IPS-NIHi7 (cell line): ENCODE results near the gene SLC38A3.

ENCODE experiments used
- DNase-seq: peaks from one replicate; pipeline ENCODE4 v3.0.0; 2012; ENCODE audit warnings: mixed read lengths; ENCODE audit errors: extremely low spot score

SLC38A3 gene

DNA sequence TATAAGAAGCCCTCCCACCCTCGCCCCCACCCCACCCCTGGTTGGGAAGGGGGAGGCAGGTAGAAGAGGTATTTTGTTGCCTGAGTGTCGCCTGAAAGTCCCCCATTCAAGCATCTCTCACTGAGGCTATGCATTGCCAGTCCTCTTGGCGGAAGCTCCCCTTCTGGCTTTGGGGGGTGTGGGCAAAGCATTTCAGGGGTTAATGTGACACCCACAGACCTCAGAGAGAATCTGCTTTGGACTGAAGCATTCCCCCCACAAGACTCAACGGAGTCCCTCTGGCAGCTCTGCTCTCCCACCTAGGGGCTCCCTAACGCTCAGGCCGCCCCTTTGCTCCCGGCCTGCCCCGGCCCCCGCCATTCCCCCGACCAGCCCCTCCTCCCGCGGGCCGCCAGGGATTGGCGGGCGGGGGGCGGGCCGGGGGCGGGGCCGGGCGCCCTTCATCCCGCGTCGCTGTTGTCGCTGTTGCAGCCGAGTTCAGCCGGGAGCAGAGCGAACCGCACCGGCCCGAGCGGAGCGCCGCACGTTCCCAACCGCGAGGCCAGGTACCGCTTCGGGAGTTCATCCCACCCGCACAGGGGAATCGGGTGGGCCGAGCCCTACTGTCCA lies at the start of gene SLC38A3:
SLC38A3 (plus strand) TSS at position 468 of the 609 bp plus-strand sequence. CDS start 8,929 bp downstream, outside the sequence.
- peak; percentile 94 for DNase-seq

DNA sequence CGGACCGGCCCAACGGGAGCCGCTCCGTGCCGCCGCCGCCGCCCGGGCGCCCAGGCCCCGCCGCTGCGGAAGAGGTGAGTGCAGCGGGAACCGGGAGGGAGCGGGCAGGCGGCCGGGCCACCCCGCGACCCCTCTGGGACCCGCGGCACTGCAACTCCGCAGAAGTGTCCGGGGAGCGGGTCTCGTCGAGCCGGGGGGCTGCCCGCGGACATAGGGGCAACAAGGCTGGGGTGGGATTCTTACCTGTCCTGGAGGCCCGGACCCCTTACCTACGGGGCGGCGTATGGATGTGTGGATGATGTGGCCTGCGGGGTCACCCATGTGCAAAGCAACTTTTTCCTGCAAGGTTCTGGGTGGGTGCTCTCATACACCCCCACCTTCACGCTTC lies 49.6 kb upstream of the SLC38A3 start:
- no peak for DNase-seq

DNA sequence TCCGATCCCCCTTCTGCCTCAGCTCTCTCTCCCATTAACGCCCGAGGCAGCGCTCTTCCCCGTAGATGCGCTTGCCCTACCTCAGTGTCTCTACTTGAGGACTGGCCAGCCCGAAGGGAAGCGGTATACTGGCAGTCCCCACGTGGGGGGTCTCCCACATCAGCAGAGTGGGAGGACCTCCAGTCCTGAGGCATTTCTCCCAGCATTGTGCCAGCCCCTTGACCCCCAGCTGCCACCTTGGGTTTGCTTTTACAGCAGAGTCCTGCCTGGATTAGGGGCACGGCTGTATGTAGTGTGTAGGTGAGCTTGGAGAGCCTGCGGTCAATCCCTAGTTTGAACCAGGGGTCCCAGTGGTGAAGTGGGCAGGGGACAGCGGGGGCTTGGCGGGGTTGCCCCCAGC lies 49.2 kb upstream of the SLC38A3 start:
- no peak for DNase-seq

DNA sequence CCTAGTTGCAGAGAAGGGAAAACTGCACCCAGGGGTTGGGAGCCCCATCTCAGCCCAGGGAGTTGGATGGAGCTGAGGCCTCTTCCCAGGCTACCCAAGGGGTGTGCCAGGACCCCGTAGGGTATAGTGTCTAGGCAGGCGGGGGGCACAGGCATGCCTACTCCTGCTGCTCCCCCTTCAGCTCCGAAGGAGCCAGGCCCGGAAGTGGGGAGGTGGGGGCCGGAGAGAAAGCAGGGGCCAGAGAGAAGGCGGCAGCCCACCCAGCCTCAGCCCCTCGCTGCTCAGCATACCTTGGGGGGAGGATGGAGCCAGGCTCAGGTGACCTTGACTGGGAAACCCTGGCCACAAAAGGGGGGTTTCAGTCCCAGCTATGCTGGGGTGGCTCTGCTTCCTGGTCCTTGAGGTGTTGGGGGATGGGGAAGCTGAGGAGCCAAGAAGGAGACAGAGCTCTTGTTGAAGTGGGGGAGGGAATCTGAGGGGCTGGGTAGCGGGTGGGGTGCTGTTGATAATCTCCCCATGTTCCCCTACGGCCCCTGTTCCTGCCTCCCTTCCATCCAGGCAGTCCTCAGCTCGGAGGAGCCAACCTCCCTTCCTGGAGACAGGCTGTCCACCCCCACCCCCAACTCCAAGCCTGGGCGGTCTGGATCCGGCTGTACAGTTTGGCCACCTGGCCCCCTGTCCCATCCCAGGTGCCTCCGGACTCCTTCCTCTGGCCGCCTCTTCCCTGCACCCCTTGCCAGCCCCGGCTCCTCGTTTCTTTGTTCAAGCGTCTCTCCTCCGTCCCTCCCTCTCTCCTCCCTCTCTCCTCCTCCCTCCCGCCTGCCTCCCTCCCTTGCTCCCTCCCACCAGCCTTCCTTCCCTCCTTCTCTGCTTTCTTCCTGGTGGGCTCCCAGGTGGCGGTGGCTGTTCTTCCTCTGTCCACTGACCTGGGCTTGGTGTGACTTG lies 48.2 kb upstream of the SLC38A3 start:
- peak; percentile 68 for DNase-seq

DNA sequence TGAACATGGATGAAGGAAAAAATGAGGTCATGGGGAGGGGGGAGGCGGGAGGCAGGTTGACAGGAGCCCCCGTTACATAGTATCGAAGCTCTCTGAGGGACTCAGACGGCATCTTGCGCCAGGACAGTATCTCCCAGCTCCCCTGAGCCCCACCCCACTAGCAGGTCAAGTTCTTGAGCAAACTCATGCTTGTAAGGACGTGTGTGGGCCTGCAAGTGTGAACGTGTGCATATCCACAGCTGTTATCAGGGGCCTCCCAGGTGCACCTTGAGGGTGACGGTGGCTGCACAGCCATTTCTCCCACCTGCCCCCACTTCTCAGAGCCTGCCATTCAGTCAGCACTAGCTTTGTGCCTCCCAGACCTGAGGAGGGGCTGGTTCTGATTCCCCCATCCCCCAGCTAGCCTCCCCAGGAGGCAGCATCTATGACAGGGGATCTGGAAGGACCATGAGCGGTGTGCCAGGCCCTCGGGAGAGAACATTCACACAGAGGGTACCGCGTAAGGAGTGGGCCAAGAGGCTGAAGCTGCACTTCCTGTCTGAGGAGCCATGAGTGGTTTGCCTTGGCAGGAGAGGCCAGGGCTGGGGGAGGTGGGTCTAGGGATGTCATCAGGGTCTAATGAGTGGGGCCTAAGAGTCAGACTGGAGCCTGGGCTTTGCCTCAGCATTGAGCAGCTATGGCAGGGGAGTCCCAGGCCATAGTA lies 47.1 kb upstream of the SLC38A3 start:
- no peak for DNase-seq

DNA sequence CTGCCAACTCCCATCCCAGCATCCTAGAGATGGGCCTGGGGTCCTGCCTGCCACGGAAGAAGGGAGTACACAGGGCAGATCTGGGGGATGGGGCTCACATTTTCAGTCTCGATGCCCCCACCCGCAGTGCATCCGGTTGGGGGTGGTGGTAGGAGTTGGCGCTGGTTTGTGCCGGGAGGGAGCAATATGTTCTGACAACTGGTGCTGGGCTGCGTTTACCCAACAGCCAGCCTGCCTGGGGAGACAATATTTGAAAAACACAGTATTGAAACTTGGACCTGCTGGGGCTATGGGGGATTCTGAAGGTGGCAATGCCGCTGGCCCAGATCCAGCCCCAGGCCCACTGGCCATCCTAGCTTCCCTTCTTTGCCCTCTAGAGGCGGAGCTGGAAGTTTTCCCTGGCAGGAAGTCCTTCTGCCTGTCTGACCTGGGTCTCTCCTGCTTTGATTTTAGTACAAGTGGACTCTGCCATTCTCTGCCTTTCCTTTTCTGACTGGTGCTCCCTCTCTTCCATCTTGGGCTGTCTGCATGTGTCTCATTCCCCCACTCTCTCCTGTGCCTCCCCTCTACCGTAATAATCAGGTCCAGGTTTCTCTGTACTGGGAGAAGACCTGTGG lies 46.4 kb upstream of the SLC38A3 start:
- no peak for DNase-seq

DNA sequence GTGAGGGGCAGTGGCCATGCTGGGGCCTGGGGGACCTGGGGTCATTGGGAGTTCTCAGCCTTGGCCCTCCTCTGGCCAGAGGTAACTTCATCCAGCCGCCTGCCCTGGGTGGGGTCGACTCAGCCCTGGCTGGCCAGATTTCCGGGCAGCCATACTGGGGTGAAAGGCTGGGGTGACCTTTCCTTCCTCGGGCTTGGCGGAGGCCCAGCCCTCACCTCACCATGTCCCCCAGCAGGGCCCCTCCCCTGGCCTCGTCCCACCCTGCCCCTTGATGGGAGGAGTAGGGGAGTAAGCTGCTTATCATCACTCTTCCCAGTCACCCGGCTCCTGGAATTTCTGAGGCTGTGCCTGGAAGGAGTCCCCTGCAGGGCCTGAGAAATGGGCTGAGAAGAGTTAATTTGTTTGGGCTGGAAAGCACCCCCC lies 44.5 kb upstream of the SLC38A3 start:
- no peak for DNase-seq

DNA sequence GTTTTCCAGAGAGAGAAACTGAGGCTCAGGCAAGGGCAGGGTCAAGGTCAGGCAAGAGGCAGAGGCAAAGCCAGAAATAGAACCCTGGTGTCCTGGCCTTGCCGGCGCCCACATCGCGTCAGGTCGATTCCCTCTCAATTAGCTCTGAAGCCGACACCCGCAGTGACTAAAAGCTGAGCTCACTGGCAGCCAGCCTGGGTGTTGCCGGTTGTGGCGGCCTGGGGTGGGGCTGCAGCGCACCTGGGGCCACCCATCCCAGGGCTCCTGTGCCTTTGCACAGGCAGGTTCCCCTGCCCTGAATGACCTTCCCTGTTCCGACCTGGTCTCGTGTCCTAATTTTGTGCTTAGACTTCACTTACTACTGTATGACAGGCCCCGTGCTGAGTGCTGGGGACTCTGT lies 43.8 kb upstream of the SLC38A3 start:
- no peak for DNase-seq

DNA sequence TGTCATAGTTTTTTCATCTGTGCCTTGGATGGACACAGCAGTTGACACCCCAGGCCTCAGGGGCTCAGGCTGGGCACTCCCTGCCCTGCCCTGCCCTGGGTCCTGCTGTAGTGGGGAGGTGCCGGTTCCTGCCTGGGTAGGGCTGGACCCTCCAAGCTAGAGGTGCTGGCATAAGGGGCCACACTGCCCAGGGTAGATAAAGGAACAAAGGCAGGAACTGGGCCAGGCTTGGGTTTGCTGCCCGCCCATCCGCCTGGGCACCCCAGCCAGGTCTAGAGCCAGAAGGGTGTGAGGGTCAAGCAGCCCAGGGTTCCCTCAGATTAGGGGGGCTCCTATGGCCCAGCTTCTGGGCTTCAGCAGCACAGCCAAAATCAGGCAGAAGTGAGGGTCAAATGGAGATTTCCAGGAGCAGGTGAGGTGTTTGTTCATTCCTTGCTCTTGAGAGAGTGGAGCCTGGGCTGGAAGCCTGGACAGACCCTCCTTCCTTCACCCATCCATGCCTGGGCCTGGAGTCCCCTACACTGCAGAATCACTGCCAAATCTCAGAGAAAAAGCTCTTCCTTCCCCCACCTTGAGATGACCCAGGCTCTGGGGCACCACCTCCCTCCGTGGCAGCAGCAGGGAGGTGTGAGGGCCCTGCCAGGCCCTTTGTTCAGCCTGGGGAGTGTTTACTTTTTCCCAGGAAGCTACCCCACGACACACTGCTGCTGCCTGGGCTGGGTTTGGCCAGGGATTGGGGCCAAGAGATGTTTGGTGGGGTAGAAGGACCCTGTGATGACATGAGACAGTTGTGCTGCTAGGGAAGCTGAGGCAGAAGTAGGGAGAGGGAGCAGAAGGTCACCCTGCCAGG lies 42.8 kb upstream of the SLC38A3 start:
- DNase-seq, result no peak

DNA sequence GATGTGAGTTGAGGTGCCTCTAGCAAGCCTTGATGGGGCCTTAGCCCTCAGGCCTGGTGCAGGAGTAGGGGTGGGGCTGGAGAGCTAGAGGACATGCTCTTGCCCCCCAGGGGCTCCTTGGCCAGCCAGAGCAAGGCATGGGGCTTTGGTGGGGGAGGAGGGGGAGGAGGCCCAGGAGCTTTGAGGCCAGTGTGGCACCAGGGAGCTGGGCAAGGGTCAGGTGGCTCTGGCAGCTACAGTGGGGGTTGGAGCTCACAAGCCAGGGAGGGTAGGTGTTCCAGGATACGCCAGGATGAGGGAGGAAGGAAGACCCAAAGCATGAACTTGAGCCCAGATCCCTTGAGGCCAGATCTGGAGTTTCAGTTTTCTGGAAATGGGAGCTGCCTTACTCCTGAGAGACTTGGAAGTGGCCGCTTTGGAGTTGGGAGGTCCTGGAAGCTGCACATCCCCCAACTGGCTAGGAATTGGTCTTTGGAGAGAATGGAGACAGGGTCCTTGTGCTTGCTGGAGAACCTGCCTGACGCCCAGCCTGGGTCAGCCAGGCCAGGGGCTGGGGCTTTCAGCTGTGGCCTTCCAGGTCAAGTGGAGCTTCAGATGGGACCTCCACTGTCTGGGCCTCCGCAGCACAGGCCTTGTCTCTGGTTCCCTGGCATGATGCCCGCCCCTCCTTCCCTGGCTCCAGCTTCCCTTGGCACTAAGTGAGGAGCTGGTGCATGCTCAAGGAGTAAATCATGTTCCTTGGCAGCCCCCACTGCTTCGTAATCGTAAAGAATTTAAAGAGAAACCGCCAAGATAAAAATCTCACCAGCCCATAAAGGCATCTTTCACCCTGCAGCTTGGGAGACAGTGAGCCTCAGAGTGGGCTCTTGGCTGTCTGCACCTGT lies 41.3 kb upstream of the SLC38A3 start:
- no peak for DNase-seq

DNA sequence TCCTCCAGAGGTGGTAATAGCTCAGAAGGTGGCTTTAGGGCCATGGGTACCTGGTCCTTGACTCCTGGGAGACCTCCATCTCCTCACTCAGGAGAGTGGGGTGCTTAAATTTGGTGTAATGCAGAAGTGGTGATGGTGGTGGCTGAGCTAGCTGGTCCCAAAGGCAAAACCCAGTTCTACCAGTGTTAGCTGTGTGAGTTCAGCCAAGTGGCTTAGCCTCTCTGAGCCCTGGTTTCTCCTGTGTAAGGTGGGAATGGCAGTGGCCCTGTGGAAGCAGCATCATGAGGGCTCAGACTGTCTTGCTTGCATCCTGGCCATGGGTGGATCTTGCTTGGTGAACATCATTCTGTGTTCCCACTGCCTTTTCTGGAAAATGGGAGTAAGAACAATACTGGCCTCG lies 40.6 kb upstream of the SLC38A3 start:
- no peak for DNase-seq

DNA sequence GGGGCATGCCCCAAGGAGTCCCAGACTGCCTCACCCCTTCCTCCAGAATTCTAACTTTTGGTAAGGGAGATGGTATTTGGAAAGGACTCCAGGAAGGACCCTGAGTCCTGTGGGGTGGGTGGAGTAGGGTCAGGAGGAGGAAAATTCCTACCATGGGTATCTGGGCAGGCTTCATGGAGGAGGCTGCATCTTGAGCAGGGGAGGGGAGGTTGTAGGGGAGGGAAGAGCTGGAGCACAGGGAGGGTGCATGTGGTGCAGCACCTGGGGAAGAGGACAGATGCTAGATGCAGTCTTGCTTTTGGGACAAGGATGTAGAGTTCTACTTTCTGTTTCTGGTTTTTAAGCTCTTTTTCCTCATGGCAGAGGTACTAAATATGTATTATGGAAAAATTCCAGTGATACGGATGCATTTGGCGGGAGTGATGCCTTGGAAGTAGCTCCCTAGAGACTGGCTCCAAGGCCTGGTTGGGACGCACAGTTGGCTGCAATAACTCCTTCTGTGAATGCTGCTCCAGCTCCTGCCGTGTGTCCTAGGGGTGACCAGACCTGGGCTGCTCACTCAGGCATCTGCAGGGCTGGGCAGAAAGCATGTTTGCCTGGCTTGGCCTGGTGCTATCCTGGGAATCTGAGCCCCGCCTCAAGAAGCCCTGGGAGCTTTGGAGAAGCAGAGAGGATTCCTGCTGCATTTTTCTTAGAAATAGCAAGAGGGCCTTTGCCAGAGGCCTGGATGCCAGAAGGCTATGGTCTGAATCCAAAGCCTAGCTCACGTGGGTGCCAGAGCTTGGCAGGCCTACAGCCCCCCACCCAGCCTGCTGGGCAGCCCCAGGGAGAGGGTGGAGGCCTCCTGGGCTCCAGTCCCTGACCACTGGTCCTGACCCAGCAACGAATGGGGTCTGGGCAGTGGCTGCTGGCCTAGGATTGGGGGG lies 39.8 kb upstream of the SLC38A3 start:
- no peak for DNase-seq

DNA sequence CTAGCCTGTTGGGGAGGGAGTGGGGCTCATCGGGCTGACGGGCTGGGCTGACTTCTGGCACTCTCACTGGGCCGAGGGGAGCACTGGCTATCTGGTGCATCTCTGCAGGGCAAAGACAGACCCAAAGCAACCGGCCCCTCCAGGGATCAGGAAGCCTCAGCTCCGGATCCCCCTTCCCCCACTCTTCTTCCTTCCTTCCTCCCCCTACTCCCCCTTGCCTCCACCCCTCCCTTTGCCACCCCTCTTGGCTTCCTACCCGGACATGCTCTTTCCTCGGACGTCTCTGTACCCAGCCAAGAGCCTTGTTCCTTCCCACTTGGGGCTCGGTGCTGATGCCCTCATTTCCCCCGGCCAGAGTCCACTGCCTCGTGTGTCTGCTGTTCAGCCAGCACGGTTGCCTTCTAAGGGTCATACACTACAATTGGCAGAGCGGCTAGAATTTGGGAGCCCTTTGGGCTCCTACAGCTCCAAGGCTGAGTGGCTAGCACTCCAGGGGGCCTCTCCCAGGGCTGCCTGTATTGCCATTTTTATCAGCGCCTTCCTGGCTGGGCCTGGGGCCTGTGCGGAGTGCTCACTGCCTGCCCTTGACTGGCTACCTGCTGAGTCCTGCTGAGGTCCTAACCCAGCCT lies 39.0 kb upstream of the SLC38A3 start:
- DNase-seq, result no peak

DNA sequence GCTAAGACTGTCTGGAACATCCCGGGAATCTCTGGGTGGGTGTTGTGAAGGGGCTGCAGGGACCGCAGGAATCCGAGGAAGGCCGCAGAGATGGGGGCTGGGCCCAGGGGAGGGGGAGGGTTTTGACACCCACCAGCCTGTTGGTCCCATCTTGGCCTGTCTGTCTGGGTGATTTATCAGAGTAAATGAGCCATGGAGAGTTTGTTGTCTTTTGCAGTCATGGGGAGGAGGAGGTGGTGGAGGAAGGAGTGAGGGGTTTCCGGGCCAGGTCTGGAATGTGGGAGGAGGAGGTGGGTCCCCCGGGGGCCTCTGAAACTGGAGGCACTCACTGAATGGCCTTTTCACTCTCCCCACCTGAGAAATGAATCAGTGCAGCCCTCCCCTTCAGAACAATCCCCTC lies 38.5 kb upstream of the SLC38A3 start:
- no peak for DNase-seq

DNA sequence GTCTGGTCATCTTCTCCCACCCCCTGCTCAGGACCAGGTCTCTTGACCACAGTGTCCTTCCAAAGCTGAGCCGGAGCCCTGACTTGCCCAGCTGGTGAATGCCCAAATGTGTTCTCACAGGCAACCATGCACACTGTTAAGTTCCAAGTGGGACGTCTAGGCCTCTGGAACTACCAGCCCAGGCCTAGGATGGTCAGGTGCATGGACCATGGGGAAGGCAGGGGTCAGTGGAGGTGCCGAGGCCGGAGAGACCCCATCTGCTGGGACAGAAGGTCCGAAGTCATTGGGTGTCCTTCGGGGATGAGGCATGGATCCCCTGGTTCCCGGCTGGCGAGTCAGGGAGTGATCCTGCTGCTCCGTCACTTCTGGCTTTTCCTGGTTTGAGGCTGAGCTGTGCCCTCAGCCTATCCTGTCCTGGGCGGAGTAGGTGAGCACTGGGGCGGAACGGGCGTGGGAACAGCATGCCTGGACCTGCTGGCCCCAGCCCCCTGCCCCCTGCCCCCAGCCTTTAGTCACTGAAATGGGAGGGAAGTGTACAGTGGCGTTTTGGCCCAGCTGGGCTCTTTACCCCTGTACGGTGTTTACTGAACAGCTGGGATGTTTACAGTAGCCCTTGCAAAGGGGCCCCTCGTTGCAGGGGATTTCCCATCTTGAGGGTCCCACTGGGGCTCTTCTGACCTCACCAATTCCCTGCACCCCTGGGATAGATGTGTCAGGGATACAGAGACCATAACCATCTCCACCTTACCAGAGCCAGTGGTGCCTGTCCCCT lies 37.8 kb upstream of the SLC38A3 start:
- DNase-seq, result no peak

DNA sequence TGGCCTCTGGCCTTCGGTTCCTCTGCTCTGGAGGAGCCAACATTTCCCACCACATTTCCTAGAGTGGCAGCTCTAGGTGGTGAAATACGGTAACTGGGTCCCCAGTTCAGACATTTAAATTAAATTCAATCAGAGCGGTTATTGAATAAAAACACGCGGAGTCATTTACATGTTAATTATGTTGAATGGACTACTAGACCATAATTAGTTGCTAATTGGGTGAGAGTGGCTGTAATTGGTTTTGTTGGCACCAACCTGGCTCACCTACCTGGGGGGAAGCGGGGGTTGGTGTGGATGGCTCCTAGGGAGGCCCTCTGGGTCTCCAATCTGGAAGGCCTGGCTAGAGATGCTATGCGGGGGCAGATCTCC lies 37.2 kb upstream of the SLC38A3 start:
- DNase-seq, result no peak

DNA sequence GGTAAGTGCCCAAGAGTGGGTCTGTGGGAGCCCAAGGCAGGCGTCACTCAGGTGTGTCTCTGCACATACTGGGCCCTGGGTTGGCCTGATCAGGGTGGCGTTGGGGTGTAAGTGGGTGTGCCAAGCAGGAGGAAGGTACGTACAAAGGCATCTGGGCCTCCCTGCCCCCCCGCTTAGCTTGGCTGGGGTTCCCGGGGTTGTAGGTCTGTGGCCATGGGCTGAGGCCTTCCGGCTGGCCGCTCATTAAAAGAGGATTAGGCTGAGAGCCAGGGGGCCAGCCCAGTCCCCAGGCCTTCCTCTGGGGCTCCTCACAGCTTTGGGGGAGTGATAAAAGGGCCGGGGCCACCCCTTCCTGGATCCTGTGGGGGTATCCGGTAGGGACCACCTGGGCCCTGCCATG lies 36.7 kb upstream of the SLC38A3 start:
- DNase-seq, result no peak

DNA sequence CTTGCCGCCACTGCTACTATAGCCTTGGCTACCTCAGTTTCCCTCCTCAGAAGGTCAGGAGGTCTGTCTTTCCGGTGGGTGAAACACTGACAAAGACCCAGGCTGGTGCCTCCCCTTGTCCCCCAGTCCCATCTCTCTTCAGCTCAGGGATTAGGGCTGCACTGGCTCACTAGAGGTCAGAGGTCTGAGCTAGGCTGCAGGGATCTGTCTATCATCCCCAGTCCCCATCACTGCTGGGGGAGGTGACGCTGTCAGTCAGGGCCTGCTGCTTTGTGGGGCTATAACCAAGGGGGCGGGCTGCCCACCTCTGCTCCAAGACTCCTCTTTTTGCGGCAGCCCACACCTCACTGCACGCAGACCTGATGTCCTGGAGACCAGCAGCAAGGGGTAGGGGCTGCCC lies 36.3 kb upstream of the SLC38A3 start:
- DNase-seq, result no peak
